Epithelial cell of proximal tubule (primary cell): Measurements from ENCODE around the gene PLCB1. TPM values are rescaled to one million over a fixed set of nuclear protein-coding genes. Genes with fewer than 3 reads are reported as not detected.

Experiments
- DNase-seq: peaks from one replicate; pipeline ENCODE4 v3.0.0-alpha.2; 2011; ENCODE audit warnings: low read depth
- H3K4me3 ChIP-seq: 2 replicates; pipeline ENCODE4 v1.5.1; 2011; ENCODE audit warnings: low read depth, mild to moderate bottlenecking, low read length
- total RNA-seq: library from RNA; depleted of rRNA; stranded (reverse); fragments of >200 nt; gene quantifications from 2 replicates; pipeline ENCODE4 v1.2.3, GENCODE V29; 2015
- TF ChIP-seq, protein P1 (sequence below): conservative IDR thresholded peaks from 2 replicates; pipeline ENCODE4 v1.5.1; 2012; ENCODE audit warnings: low read depth, mild to moderate bottlenecking, low read length

PLCB1 gene
- total RNA-seq, 1 donor from 2014 or later, result 2.2 TPM

DNA sequence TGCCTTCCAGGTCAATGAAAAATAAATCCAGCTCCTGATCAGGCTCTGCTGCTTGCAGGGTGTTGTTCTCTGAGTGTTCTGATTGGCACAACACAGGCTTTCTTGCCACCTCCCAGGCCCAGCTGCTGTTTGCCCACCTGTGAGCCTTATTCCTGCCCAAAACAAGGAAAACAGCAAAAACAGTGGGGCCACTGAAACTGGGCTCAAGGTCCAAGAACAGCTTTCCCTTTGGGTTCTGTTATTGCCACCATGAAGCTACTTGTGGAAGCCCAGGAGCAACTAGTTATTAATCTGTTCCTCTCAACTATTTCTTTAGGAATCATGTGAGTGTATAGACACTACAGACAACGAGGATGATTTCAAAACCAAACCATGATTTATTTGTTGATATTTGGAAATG, 159.1 kb downstream of the PLCB1 start:
- H3K4me3 ChIP-seq, result no peak overlapping the region
- DNase-seq, result no peak
- TF ChIP-seq, protein P1, sequence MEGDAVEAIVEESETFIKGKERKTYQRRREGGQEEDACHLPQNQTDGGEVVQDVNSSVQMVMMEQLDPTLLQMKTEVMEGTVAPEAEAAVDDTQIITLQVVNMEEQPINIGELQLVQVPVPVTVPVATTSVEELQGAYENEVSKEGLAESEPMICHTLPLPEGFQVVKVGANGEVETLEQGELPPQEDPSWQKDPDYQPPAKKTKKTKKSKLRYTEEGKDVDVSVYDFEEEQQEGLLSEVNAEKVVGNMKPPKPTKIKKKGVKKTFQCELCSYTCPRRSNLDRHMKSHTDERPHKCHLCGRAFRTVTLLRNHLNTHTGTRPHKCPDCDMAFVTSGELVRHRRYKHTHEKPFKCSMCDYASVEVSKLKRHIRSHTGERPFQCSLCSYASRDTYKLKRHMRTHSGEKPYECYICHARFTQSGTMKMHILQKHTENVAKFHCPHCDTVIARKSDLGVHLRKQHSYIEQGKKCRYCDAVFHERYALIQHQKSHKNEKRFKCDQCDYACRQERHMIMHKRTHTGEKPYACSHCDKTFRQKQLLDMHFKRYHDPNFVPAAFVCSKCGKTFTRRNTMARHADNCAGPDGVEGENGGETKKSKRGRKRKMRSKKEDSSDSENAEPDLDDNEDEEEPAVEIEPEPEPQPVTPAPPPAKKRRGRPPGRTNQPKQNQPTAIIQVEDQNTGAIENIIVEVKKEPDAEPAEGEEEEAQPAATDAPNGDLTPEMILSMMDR, result no peak

DNA sequence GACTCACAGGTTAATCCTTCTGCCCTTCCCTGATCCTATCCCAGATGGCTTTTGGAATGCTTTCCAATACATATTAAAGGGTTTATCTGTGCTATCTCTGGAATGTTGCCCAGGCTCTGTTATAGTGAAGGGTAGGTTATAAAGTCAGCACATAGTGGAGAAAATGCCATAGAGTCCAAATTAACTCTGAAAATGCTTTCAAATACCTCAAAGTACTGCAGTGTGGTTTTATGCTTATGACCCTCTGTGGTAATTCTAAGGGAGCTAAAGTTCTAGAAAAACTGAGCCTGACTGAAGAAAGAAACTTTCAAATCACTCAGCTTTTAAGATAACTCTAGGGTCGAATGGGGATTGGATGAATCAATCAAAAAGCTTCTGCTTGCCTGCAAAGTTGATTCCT, 159.8 kb downstream of the PLCB1 start:
- no peak overlapping the region for H3K4me3 ChIP-seq
- TF ChIP-seq, protein P1, result no peak
- no peak for DNase-seq

DNA sequence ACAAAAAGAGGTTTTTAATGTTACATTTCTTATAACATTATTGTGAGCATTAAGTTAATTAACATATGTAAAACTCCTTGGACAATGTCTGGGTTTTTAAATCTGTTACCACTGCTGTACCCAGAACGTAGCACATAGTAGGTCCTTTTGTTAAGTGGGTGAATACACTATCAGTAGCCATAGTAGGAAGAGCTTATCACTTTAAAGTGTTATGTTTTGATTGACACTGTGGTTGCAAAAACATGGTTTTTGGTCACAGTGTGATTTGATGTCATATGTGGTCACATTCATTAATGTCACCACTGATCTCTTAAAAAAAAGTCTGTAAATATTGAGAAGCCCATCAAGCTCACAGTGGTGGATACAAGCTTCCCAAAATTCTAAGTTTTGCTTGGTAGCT, 160.7 kb downstream of the PLCB1 start:
- no peak overlapping the region for H3K4me3 ChIP-seq
- TF ChIP-seq, protein P1, result no peak
- no peak for DNase-seq

DNA sequence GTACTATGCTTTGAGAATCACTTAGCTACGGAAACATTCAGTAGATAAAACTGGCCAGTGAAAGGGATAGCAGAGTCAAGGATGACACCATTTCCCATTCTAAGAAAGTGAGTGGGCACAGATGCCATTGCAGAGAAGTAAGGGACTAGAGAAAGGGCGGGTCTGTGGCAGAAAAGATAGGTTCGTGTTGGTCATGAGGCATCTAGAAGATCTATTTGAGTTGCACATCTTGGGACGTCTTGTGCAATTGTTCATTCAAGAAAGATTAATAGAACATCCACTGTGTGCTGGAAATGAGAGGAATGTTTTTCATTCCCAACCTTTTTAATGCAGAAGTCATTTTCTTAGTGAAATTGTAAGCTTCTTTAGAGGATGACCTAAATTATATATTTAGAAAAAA, 161.7 kb downstream of the PLCB1 start:
- TF ChIP-seq, protein P1, result no peak
- H3K4me3 ChIP-seq, result no peak overlapping the region
- DNase-seq, result no peak

DNA sequence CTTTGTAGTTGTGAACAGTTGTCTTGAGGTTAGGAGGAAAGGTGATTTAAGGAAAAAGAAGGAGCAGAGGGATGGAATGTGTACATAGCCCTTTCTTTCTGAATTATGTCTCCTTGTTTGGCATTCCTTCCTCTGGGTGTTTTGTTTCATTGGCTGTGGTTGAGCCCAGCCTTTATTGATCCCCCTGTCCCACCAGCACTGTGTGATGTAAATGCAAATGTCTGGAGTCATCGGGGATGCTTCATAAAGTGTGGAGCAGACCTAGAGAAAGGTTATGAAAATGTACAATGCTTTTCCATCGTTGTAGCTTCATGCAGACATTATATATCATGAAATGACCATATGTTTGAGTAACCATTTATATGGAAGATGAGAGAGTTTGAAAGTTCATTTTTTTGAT, 164.5 kb downstream of the PLCB1 start:
- DNase-seq, result no peak
- H3K4me3 ChIP-seq, result no peak overlapping the region

DNA sequence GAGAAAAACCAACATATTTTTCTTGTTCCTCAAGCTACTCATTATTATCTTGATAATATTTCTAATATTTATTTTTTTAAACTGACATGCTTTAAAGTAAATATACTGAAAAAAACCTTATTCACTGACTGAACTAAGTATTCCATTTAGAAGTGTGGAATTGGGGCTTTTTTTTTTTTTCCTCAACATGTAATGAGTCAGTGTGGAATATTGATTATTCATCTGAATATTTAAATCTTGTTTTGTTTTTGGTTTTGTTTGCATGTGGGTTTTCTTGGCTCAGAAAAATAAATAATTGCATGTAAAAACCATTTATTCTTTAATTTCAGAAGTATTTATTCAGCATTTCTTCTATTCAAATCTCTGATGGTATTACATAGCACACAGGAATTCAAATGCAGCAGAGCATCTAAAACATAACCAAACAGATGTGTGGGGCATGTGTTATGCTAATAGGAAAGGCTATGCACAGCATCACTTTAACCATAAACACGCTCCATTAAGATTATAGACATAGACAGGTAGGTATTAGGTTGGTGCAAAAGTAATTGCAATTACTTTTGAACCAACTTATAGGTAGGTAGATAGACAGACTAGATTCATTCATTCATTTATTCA, 166.5 kb downstream of the PLCB1 start:
- H3K4me3 ChIP-seq, result no peak overlapping the region
- TF ChIP-seq, protein P1, result no peak

More for the DNA sequence above, 164.5 kb downstream of the PLCB1 start:
- TF ChIP-seq, protein P1, result no peak

DNA sequence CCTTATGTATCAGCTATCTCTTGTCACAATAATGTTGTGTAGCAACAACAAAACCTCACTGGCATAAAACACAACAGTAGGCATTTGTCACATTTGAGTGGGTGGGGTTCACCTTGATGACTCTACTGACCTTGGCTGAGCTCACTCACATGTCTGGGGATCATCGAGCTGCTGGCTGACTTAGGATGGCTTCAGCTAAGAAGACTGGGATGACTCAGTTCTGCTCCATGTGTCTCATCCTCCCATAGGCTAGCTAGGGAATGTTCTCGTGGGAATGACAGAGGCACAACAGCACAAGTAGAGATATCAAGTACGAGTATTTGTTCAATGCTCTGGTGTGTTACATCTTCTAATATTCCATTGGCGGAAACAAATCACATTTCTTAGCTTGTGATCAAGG, 167.9 kb downstream of the PLCB1 start:
- DNase-seq, result no peak
- H3K4me3 ChIP-seq, result no peak overlapping the region
- TF ChIP-seq, protein P1, result no peak

More for the DNA sequence above, 166.5 kb downstream of the PLCB1 start:
- DNase-seq, result no peak
